ENCODE results near the gene HCAR1. TPM values are rescaled to one million over a fixed set of nuclear protein-coding genes. Genes with fewer than 3 reads are reported as not detected.
"Not testable (repeated sequence)": the region's sequence is repeated elsewhere in the genome, so short reads cannot be mapped to it uniquely, and the experiment has no call there.

The HCAR1 gene
- total RNA-seq (2012; rRNA removed): under 0.01 and 0.44 TPM in 2 replicates

DNA sequence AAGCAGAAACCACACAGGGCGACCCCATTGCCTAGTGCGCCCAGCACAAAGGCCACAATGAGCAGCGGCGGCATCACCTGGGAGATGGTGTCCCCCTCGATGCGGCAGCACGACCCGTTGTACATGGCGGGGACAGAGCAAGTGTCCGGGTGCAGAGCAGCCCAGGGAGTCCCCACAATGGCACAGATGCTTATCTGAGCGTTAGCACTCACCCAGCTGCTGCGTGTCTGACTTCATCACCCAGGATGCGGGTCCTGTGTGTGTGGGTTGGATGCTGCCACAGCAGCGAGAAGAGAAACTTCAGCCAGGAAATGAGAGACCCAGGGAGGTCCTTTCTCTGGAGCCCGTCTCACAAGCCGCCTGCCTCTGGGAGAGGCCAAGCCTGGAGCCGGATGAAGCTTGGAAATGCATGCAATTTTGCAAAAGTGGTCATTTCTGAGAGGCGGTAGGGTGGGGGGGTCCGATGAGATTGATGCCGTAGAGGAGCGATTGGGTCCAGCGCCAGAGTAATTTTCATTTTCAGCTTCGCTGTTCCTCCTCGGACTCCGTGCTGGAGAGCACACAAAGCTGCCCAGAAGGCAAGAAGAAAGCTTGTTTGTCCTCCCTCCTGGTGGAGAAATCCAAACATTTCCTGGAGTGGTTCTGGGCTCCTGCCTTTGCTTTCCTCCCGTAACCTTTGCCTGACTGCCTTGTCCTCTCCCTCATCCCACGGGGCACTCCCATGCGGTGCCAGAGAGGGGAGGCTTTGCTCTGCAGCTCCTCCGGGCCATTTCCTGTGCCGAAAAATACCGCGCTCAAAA lies at the start of gene HCAR1:
HCAR1 (minus strand) TSS at position 630 of the 800 bp plus-strand sequence; CDS start at position 125, 505 bp downstream.
- Histone ChIP-seq H3K4me3 (ENCODE audit: low read length) (no peak within 1 kb of the TSS), H3K4me1 (ENCODE audit: control insufficient read depth, insufficient read depth, low read length) (no peaks in the 10 kb centered on the region), H3K27me3 (ENCODE audit: control insufficient read depth, insufficient read depth, low read length) (peaks cover 13% of the 10 kb centered on the region), H3K9ac (ENCODE audit: low read depth, low read length) (no peak within 1 kb of the TSS), H3K36me3 (ENCODE audit: insufficient read depth, low read length) (no peaks in the 10 kb centered on the region), H3K4me2 (ENCODE audit: low read length) (no peak within 1 kb of the TSS), H3K9me3 (replicated peaks; ENCODE audit: low read length) (no peaks in the 10 kb centered on the region)

DNA sequence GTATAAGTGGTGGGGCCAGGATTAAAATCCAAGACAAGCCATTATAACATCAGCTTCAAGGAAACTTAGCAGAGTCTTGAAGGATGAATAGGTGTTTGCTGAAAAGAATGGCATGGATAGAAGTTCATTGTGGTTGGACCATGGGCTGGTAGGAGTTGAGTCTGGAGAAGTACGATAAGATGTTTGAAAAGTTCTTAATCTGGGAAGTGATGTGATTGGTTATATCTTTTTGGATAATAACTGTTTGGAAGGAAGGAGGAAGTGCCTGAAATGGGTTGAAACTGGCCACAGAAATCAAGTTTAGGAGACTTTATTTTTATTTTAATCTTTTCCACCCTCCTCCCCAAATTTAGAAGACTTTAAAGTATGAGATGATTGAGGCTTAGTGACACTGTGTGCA lies 26.9 kb upstream of the HCAR1 start:
- no peak overlapping the region for H3K4me3 ChIP-seq (ENCODE audit: low read length)
- no peak overlapping the region for H3K9ac ChIP-seq (ENCODE audit: low read depth, low read length)
- H3K9me3 ChIP-seq (replicated peaks; ENCODE audit: low read length): no peaks in the 10 kb centered on the region
- H3K4me2 ChIP-seq (ENCODE audit: low read length): no peak overlapping the region
- H3K4me1 ChIP-seq (ENCODE audit: control insufficient read depth, insufficient read depth, low read length): peaks cover 10% of the 10 kb centered on the region
- no peaks in the 10 kb centered on the region for H3K27me3 ChIP-seq (ENCODE audit: control insufficient read depth, insufficient read depth, low read length)
- H3K36me3 ChIP-seq (ENCODE audit: insufficient read depth, low read length): peaks cover 62% of the 10 kb centered on the region

- peak overlapping the region; percentile 97 for H3K9ac ChIP-seq (ENCODE audit: low read depth, low read length)
- no peak overlapping the region for H3K4me3 ChIP-seq (ENCODE audit: low read length)
- H3K9me3 ChIP-seq (replicated peaks; ENCODE audit: low read length): no peaks in the 10 kb centered on the region
- H3K27me3 ChIP-seq (ENCODE audit: control insufficient read depth, insufficient read depth, low read length): no peaks in the 10 kb centered on the region
- H3K4me2 ChIP-seq (ENCODE audit: low read length): no peak overlapping the region
- H3K4me1 ChIP-seq (ENCODE audit: control insufficient read depth, insufficient read depth, low read length): peaks cover 10% of the 10 kb centered on the region
- H3K36me3 ChIP-seq (ENCODE audit: insufficient read depth, low read length): peaks cover 50% of the 10 kb centered on the region
These were observed 24.1 kb upstream of the HCAR1 start for GRCh38 chr12:122754790-122755189.

DNA sequence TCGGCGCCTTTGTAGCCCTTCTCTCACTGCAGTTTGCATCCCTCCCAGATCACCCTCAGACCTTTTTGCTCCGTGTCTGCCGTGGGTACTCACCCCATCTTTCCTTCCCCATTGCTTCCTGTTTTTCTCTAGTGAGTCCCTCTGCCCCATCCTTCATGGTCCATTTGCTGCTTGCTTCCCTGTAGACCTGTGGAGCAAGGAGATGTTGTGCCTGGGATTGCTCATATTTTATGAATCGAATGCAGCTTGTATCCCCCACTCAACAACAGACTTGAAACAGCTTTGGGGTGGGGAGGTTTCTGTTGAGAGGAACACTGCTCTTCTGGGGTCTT lies 22.6 kb upstream of the HCAR1 start:
- Histone ChIP-seq H3K4me3 (ENCODE audit: low read length) (peak overlapping the region; percentile 95), H3K36me3 (ENCODE audit: insufficient read depth, low read length) (peaks cover 38% of the 10 kb centered on the region), H3K27me3 (ENCODE audit: control insufficient read depth, insufficient read depth, low read length) (no peaks in the 10 kb centered on the region), H3K4me2 (ENCODE audit: low read length) (peak overlapping the region; percentile 81), H3K4me1 (ENCODE audit: control insufficient read depth, insufficient read depth, low read length) (peaks cover 10% of the 10 kb centered on the region), H3K9me3 (replicated peaks; ENCODE audit: low read length) (no peaks in the 10 kb centered on the region), H3K9ac (ENCODE audit: low read depth, low read length) (peak overlapping the region; percentile 97)

GRCh38 chr12:122752464-122753318 lies 22.0 kb upstream of the HCAR1 start, which contains the start of gene DENR:
DENR (plus strand) TSS chr12:122752824; CDS start chr12:122753702, 878 bp downstream.
- H3K36me3 ChIP-seq (ENCODE audit: insufficient read depth, low read length): peaks cover 34% of the 10 kb centered on the region
- H3K4me1 ChIP-seq (ENCODE audit: control insufficient read depth, insufficient read depth, low read length): peaks cover 10% of the 10 kb centered on the region
- no peaks in the 10 kb centered on the region for H3K27me3 ChIP-seq (ENCODE audit: control insufficient read depth, insufficient read depth, low read length)
- H3K4me2 ChIP-seq (ENCODE audit: low read length): peak within 1 kb of the TSS; percentile 81
- H3K4me3 ChIP-seq (ENCODE audit: low read length): peak within 1 kb of the TSS; percentile 95
- peak within 1 kb of the TSS; percentile 97 for H3K9ac ChIP-seq (ENCODE audit: low read depth, low read length)
- H3K9me3 ChIP-seq (replicated peaks; ENCODE audit: low read length): no peaks in the 10 kb centered on the region

- H3K9me3 ChIP-seq (replicated peaks; ENCODE audit: low read length); H3K9ac ChIP-seq (ENCODE audit: low read depth, low read length); H3K27me3 ChIP-seq (ENCODE audit: control insufficient read depth, insufficient read depth, low read length); H3K4me2 ChIP-seq (ENCODE audit: low read length); H3K4me3 ChIP-seq (ENCODE audit: low read length): not testable (repeated sequence)
- peaks cover 19% of the 10 kb centered on the region for H3K36me3 ChIP-seq (ENCODE audit: insufficient read depth, low read length)
- H3K4me1 ChIP-seq (ENCODE audit: control insufficient read depth, insufficient read depth, low read length): peaks cover 10% of the 10 kb centered on the region
These were observed 20.3 kb upstream of the HCAR1 start for GRCh38 chr12:122750781-122751515.

GRCh38 chr12:122749569-122750332 lies 19.1 kb upstream of the HCAR1 start:
- Histone ChIP-seq H3K4me2 (ENCODE audit: low read length) (no peak overlapping the region), H3K27me3 (ENCODE audit: control insufficient read depth, insufficient read depth, low read length) (no peaks in the 10 kb centered on the region), H3K4me3 (ENCODE audit: low read length) (no peak overlapping the region), H3K9me3 (replicated peaks; ENCODE audit: low read length) (no peaks in the 10 kb centered on the region), H3K36me3 (ENCODE audit: insufficient read depth, low read length) (peaks cover 11% of the 10 kb centered on the region), H3K9ac (ENCODE audit: low read depth, low read length) (no peak overlapping the region), H3K4me1 (ENCODE audit: control insufficient read depth, insufficient read depth, low read length) (peaks cover 10% of the 10 kb centered on the region)

- no peak overlapping the region for H3K9ac ChIP-seq (ENCODE audit: low read depth, low read length)
- H3K27me3 ChIP-seq (ENCODE audit: control insufficient read depth, insufficient read depth, low read length): no peaks in the 10 kb centered on the region
- no peaks in the 10 kb centered on the region for H3K9me3 ChIP-seq (replicated peaks; ENCODE audit: low read length)
- no peak overlapping the region for H3K4me2 ChIP-seq (ENCODE audit: low read length)
- H3K4me1 ChIP-seq (ENCODE audit: control insufficient read depth, insufficient read depth, low read length): no peaks in the 10 kb centered on the region
- no peak overlapping the region for H3K4me3 ChIP-seq (ENCODE audit: low read length)
- no peaks in the 10 kb centered on the region for H3K36me3 ChIP-seq (ENCODE audit: insufficient read depth, low read length)
These were observed 16.8 kb upstream of the HCAR1 start for GRCh38 chr12:122747224-122748135.

DNA sequence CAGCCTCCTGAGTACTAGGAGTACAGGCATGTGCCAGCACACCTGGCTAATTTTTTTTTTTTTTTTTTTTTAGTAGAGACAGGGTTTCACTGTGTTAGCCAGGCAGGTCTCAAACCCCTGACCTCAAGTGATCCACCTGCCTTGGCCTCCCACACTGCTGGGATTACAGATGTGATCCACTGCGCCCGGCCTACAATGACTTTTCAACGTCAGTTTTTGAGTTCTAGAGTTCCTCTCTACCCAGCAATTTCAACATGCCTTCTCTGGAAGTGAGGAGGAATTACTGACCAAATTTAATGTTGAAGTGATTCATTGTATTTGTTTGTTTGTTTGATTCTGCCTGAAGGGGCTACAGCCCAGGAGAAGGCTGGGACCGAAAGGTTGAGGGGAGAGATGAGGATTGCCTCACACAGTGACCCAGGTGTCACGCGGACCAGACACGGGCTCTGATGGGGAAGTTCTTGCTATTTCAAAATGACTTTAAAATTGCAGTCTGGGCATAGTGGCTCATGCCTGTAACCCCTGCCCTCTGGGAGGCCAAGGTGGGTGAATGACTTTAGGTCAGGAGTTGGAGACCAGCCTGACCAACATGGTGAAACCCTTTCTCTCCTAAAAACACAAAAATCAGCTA lies 13.4 kb upstream of the HCAR1 start:
- H3K4me3 ChIP-seq (ENCODE audit: low read length): no peak overlapping the region
- no peak overlapping the region for H3K9ac ChIP-seq (ENCODE audit: low read depth, low read length)
- H3K4me1 ChIP-seq (ENCODE audit: control insufficient read depth, insufficient read depth, low read length): no peaks in the 10 kb centered on the region
- no peak overlapping the region for H3K4me2 ChIP-seq (ENCODE audit: low read length)
- H3K36me3 ChIP-seq (ENCODE audit: insufficient read depth, low read length): no peaks in the 10 kb centered on the region
- no peaks in the 10 kb centered on the region for H3K27me3 ChIP-seq (ENCODE audit: control insufficient read depth, insufficient read depth, low read length)
- H3K9me3 ChIP-seq (replicated peaks; ENCODE audit: low read length): no peaks in the 10 kb centered on the region

GRCh38 chr12:122740351-122740750 lies 9.7 kb upstream of the HCAR1 start:
- Histone ChIP-seq H3K9ac (ENCODE audit: low read depth, low read length) (no peak overlapping the region), H3K4me2 (ENCODE audit: low read length) (no peak overlapping the region), H3K27me3 (ENCODE audit: control insufficient read depth, insufficient read depth, low read length) (no peaks in the 10 kb centered on the region), H3K4me1 (ENCODE audit: control insufficient read depth, insufficient read depth, low read length) (no peaks in the 10 kb centered on the region), H3K9me3 (replicated peaks; ENCODE audit: low read length) (no peaks in the 10 kb centered on the region), H3K36me3 (ENCODE audit: insufficient read depth, low read length) (no peaks in the 10 kb centered on the region), H3K4me3 (ENCODE audit: low read length) (no peak overlapping the region)
